GM23338 (cell line): Measurements from ENCODE around the gene ISOC2. TPM values are rescaled to one million over a fixed set of nuclear protein-coding genes. Genes with fewer than 3 reads are reported as not detected.

ENCODE experiments used
- CREB1 ChIP-seq: fragments of 250-450 bp; sonication (Bioruptor Pico); IDR thresholded peaks from 2 replicates; pipeline ENCODE4 v1.5.0; 2020; ENCODE audit warnings: low read depth, mild to moderate bottlenecking, moderate library complexity
- CTCF ChIP-seq, 2 experiments: fragments of 200-600 bp in 1 of 2; sonication (generic) in 1 of 2; conservative IDR thresholded peaks; 2 replicates each; pipeline versions ENCODE4 v1.5.1 to v1.6.1; 2016 to 2017; ENCODE audit warnings: antibody characterized with exemption in 2 of 2, low read depth in 2 of 2, mild to moderate bottlenecking in 2 of 2, moderate library complexity in 1 of 2
- EZH2 ChIP-seq: fragments of 200-600 bp; sonication (generic); IDR thresholded peaks from one replicate; pipeline ENCODE4 v1.8.0; 2017; ENCODE audit warnings: antibody characterized with exemption, mild to moderate bottlenecking, low read depth; ENCODE audit not compliant: unreplicated experiment
- EZH2phosphoT487 ChIP-seq: fragments of 200-600 bp; sonication (generic); IDR thresholded peaks from one replicate; pipeline ENCODE4 v1.8.1; 2018; ENCODE audit warnings: antibody characterized with exemption; ENCODE audit not compliant: unreplicated experiment
- JUNB ChIP-seq: IDR thresholded peaks from one replicate; pipeline ENCODE4 v1.6.1; 2016; ENCODE audit warnings: antibody characterized with exemption; ENCODE audit not compliant: unreplicated experiment
- NANOG ChIP-seq: IDR thresholded peaks from 2 replicates; pipeline ENCODE4 v1.6.1; 2016; ENCODE audit warnings: antibody characterized with exemption, borderline replicate concordance
- POLR2AphosphoS5 ChIP-seq: IDR thresholded peaks from 2 replicates; pipeline ENCODE4 v1.6.1; 2016; ENCODE audit warnings: antibody characterized with exemption, low read depth
- ZNF331 ChIP-seq: fragments of 250-450 bp; sonication (Bioruptor Pico); IDR thresholded peaks from 2 replicates; pipeline ENCODE4 v1.5.0; 2020; ENCODE audit warnings: low read depth, mild to moderate bottlenecking, moderate library complexity
- polyA plus RNA-seq: library from polyadenylated mRNA; unstranded; fragments of >200 nt; fragmentation: Nextera tagmentation; extraction: Ambion mirVana; gene quantifications from 2 replicates; pipeline ENCODE4 v1.2.1, GENCODE V29; 2016
- total RNA-seq: library from RNA; depleted of rRNA; stranded (reverse); fragments of >200 nt; shearing (Covaris generic); gene quantifications from 2 replicates; pipeline ENCODE4 v1.2.3, GENCODE V29; 2014
- TF ChIP-seq, protein P1 (sequence below): fragments of 250-450 bp; sonication (Bioruptor Pico); IDR thresholded peaks from 2 replicates; pipeline ENCODE4 v1.5.0; 2020; ENCODE audit warnings: mild to moderate bottlenecking, moderate library complexity
- TF ChIP-seq, protein P2 (sequence below): IDR thresholded peaks from 2 replicates; pipeline ENCODE4 v1.6.1; 2016; ENCODE audit warnings: antibody characterized with exemption

The ISOC2 gene
- total and polyA plus RNA-seq, 2 experiments from 2014 or later = 62.6 to 85.2 TPM

- TF ChIP-seq, protein P1, sequence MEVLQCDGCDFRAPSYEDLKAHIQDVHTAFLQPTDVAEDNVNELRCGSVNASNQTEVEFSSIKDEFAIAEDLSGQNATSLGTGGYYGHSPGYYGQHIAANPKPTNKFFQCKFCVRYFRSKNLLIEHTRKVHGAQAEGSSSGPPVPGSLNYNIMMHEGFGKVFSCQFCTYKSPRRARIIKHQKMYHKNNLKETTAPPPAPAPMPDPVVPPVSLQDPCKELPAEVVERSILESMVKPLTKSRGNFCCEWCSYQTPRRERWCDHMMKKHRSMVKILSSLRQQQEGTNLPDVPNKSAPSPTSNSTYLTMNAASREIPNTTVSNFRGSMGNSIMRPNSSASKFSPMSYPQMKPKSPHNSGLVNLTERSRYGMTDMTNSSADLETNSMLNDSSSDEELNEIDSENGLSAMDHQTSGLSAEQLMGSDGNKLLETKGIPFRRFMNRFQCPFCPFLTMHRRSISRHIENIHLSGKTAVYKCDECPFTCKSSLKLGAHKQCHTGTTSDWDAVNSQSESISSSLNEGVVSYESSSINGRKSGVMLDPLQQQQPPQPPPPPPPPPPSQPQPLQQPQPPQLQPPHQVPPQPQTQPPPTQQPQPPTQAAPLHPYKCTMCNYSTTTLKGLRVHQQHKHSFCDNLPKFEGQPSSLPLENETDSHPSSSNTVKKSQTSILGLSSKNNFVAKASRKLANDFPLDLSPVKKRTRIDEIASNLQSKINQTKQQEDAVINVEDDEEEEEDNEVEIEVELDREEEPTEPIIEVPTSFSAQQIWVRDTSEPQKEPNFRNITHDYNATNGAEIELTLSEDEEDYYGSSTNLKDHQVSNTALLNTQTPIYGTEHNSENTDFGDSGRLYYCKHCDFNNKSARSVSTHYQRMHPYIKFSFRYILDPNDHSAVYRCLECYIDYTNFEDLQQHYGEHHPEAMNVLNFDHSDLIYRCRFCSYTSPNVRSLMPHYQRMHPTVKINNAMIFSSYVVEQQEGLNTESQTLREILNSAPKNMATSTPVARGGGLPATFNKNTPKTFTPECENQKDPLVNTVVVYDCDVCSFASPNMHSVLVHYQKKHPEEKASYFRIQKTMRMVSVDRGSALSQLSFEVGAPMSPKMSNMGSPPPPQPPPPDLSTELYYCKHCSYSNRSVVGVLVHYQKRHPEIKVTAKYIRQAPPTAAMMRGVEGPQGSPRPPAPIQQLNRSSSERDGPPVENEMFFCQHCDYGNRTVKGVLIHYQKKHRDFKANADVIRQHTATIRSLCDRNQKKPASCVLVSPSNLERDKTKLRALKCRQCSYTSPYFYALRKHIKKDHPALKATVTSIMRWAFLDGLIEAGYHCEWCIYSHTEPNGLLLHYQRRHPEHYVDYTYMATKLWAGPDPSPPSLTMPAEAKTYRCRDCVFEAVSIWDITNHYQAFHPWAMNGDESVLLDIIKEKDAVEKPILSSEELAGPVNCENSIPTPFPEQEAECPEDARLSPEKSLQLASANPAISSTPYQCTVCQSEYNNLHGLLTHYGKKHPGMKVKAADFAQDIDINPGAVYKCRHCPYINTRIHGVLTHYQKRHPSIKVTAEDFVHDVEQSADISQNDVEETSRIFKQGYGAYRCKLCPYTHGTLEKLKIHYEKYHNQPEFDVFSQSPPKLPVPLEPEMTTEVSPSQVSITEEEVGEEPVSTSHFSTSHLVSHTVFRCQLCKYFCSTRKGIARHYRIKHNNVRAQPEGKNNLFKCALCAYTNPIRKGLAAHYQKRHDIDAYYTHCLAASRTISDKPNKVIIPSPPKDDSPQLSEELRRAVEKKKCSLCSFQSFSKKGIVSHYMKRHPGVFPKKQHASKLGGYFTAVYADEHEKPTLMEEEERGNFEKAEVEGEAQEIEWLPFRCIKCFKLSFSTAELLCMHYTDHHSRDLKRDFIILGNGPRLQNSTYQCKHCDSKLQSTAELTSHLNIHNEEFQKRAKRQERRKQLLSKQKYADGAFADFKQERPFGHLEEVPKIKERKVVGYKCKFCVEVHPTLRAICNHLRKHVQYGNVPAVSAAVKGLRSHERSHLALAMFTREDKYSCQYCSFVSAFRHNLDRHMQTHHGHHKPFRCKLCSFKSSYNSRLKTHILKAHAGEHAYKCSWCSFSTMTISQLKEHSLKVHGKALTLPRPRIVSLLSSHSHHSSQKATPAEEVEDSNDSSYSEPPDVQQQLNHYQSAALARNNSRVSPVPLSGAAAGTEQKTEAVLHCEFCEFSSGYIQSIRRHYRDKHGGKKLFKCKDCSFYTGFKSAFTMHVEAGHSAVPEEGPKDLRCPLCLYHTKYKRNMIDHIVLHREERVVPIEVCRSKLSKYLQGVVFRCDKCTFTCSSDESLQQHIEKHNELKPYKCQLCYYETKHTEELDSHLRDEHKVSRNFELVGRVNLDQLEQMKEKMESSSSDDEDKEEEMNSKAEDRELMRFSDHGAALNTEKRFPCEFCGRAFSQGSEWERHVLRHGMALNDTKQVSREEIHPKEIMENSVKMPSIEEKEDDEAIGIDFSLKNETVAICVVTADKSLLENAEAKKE (CRISPR knock-in tag) = no peak
- no peak for TF ChIP-seq POLR2AphosphoS5
- TF ChIP-seq JUNB = no peak
- no peak for TF ChIP-seq EZH2
- no peak for TF ChIP-seq CTCF (conservative IDR thresholded peaks at IDR 0.05; ENCODE audit: low read depth in 2 of 2)
- TF ChIP-seq ZNF331 (CRISPR knock-in tag) = no peak
- TF ChIP-seq CREB1 (CRISPR knock-in tag) = no peak
- no peak for TF ChIP-seq NANOG
- TF ChIP-seq, protein P2, sequence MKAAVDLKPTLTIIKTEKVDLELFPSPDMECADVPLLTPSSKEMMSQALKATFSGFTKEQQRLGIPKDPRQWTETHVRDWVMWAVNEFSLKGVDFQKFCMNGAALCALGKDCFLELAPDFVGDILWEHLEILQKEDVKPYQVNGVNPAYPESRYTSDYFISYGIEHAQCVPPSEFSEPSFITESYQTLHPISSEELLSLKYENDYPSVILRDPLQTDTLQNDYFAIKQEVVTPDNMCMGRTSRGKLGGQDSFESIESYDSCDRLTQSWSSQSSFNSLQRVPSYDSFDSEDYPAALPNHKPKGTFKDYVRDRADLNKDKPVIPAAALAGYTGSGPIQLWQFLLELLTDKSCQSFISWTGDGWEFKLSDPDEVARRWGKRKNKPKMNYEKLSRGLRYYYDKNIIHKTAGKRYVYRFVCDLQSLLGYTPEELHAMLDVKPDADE = no peak
- no peak for TF ChIP-seq EZH2phosphoT487
Observed at GRCh38 chr19:55504981-55505380, 43.5 kb upstream of the ISOC2 start (continued).
